SU-DHL-6 (cell line): ENCODE results near the gene GIMAP8.

Experiments
- H2AFZ ChIP-seq: fragments of 200-600 bp; sonication (generic); 2 replicates; pipeline ENCODE4 v1.6.1; 2014; ENCODE audit warnings: low read depth, mild to moderate bottlenecking, moderate library complexity, mixed read lengths, antibody characterized with exemption, low read length; ENCODE audit not compliant: severe bottlenecking
- H3F3A ChIP-seq: fragments of 200-600 bp; shearing (Covaris generic); 2 replicates; pipeline ENCODE4 v1.6.0; 2016; ENCODE audit warnings: antibody characterized with exemption, mild to moderate bottlenecking; ENCODE audit not compliant: insufficient read depth
- H3K27ac ChIP-seq: fragments of 200-600 bp; sonication (generic); 2 replicates; pipeline ENCODE4 v1.5.1; 2016; ENCODE audit warnings: low read depth, mild to moderate bottlenecking, low read length, moderate library complexity, mixed read lengths
- H3K27me3 ChIP-seq: fragments of 200-600 bp; sonication (generic), shearing (Covaris generic); 2 replicates; pipeline ENCODE4 v1.6.0; 2014; ENCODE audit warnings: mild to moderate bottlenecking, low read length
- H3K36me3 ChIP-seq: fragments of 200-600 bp; sonication (generic); 2 replicates; pipeline ENCODE4 v1.6.1; 2014; ENCODE audit warnings: mild to moderate bottlenecking, low read length, mixed read lengths
- H3K4me2 ChIP-seq: fragments of 300-600, 200-600 bp; shearing (Covaris generic), sonication (generic); 2 replicates; pipeline ENCODE4 v1.6.0; 2014; ENCODE audit warnings: low read length, low read depth, mild to moderate bottlenecking; ENCODE audit not compliant: poor library complexity, severe bottlenecking
- H3K4me3 ChIP-seq: fragments of 200-600 bp; sonication (generic); 2 replicates; pipeline ENCODE4 v1.5.1; 2014; ENCODE audit warnings: antibody characterized with exemption, low read length, mild to moderate bottlenecking, mixed read lengths; ENCODE audit not compliant: insufficient read depth, poor library complexity, severe bottlenecking
- H3K79me2 ChIP-seq: fragments of 200-600 bp; sonication (generic); 2 replicates; pipeline ENCODE4 v1.6.1; 2014; ENCODE audit warnings: mild to moderate bottlenecking, low read length, moderate library complexity; ENCODE audit not compliant: insufficient read depth
- H3K9ac ChIP-seq: fragments of 200-600 bp; sonication (generic); 2 replicates; pipeline ENCODE4 v1.7.0; 2014; ENCODE audit warnings: mild to moderate bottlenecking, low read length
- H3K9me2 ChIP-seq: fragments of 200-600 bp; sonication (generic); replicated peaks from 2 replicates; pipeline ENCODE4 v1.6.1; 2014; ENCODE audit warnings: low read length; ENCODE audit not compliant: insufficient read depth
- H3K9me3 ChIP-seq: fragments of 200-600 bp; sonication (generic); 2 replicates; pipeline ENCODE4 v1.6.1; 2014; ENCODE audit warnings: low read length, mixed read lengths; ENCODE audit not compliant: insufficient read depth
- H4K20me1 ChIP-seq: fragments of 200-600 bp; sonication (generic); 2 replicates; pipeline ENCODE4 v1.6.1; 2014; ENCODE audit warnings: low read depth, mild to moderate bottlenecking, antibody characterized with exemption, low read length, moderate library complexity, mixed read lengths
- CTCF ChIP-seq: fragments of 200-600 bp; sonication (generic); IDR thresholded peaks from one replicate; pipeline ENCODE4 v1.5.1; 2017; ENCODE audit warnings: antibody characterized with exemption, mild to moderate bottlenecking, low read length, moderate library complexity; ENCODE audit not compliant: insufficient read depth, poor library complexity, severe bottlenecking
- EZH2phosphoT487 ChIP-seq: fragments of 200-600 bp; sonication (generic), shearing (Covaris generic); conservative IDR thresholded peaks from 2 replicates; pipeline ENCODE4 v1.6.1; 2018; ENCODE audit warnings: mild to moderate bottlenecking, antibody characterized with exemption, low read length, moderate library complexity, mixed read lengths

GIMAP8 gene

GRCh38 chr7:150458235-150458634 lies 7.8 kb downstream of the GIMAP8 start:
- no peak overlapping the region for H3K4me3 ChIP-seq
- no peaks in the 10 kb centered on the region for H3K36me3 ChIP-seq
- no peak overlapping the region for H3K27ac ChIP-seq
- no peak overlapping the region for H3K9ac ChIP-seq
- H3F3A ChIP-seq: no peaks in the 10 kb centered on the region
- no peaks in the 10 kb centered on the region for H3K9me3 ChIP-seq
- TF ChIP-seq CTCF (no peak), EZH2phosphoT487 (no peak)
- H4K20me1 ChIP-seq: no peaks in the 10 kb centered on the region
- H3K27me3 ChIP-seq: no peaks in the 10 kb centered on the region
- H3K79me2 ChIP-seq: no peaks in the 10 kb centered on the region
- H3K9me2 ChIP-seq: no peaks in the 10 kb centered on the region
- H3K4me2 ChIP-seq: no peak overlapping the region
- H2AFZ ChIP-seq: no peak overlapping the region

GRCh38 chr7:150458756-150459155 lies 8.3 kb downstream of the GIMAP8 start:
- H4K20me1 ChIP-seq: no peaks in the 10 kb centered on the region
- TF ChIP-seq EZH2phosphoT487: no peak
- TF ChIP-seq CTCF: no peak
- H3K27me3 ChIP-seq: no peaks in the 10 kb centered on the region
- no peaks in the 10 kb centered on the region for H3K9me3 ChIP-seq
- H3K4me3 ChIP-seq: no peak overlapping the region
- no peaks in the 10 kb centered on the region for H3F3A ChIP-seq
- no peak overlapping the region for H3K27ac ChIP-seq
- H3K36me3 ChIP-seq: no peaks in the 10 kb centered on the region
- H3K79me2 ChIP-seq: no peaks in the 10 kb centered on the region
- no peak overlapping the region for H3K4me2 ChIP-seq
- H3K9me2 ChIP-seq: no peaks in the 10 kb centered on the region
- no peak overlapping the region for H3K9ac ChIP-seq
- H2AFZ ChIP-seq: no peak overlapping the region

- Histone ChIP-seq H3K27ac (no peak overlapping the region), H3K79me2 (no peaks in the 10 kb centered on the region), H3K9me2 (no peaks in the 10 kb centered on the region), H3K9me3 (no peaks in the 10 kb centered on the region), H3K36me3 (no peaks in the 10 kb centered on the region), H3K27me3 (no peaks in the 10 kb centered on the region), H3F3A (no peaks in the 10 kb centered on the region), H3K4me3 (no peak overlapping the region), H2AFZ (no peak overlapping the region), H4K20me1 (no peaks in the 10 kb centered on the region), H3K4me2 (no peak overlapping the region), H3K9ac (no peak overlapping the region)
- TF ChIP-seq EZH2phosphoT487 (no peak), CTCF (no peak)
These were observed 11.1 kb downstream of the GIMAP8 start for GRCh38 chr7:150461520-150461919.

- Histone ChIP-seq H3K27ac (no peak overlapping the region), H2AFZ (no peak overlapping the region), H3K9me3 (no peaks in the 10 kb centered on the region), H3K27me3 (no peaks in the 10 kb centered on the region), H4K20me1 (no peaks in the 10 kb centered on the region), H3K9me2 (no peaks in the 10 kb centered on the region), H3F3A (no peaks in the 10 kb centered on the region), H3K79me2 (no peaks in the 10 kb centered on the region), H3K9ac (no peak overlapping the region), H3K36me3 (no peaks in the 10 kb centered on the region), H3K4me2 (no peak overlapping the region), H3K4me3 (no peak overlapping the region)
- TF ChIP-seq CTCF (no peak), EZH2phosphoT487 (no peak)
These were observed 12.0 kb downstream of the GIMAP8 start for GRCh38 chr7:150462413-150462812.
